ENCODE results near the gene RAB31.

GRCh38 chr18:9846162-9846925, 138.2 kb downstream of the RAB31 start:
- TF ChIP-seq CTCF (IDR thresholded peaks at IDR 0.05) (no peak), EP300 (IDR thresholded peaks at IDR 0.05; ENCODE audit: low read depth) (no peak), POLR2A (IDR thresholded peaks at IDR 0.05) (no peak)
